NCI-H2196 treated with DMSO at 0.1 percent for 48 hours (cell line): ENCODE measurements around the gene COBL.

Experiments used
- DNase-seq: peaks from one replicate; lab custom pipeline; 2025; ENCODE audit not compliant: unreplicated experiment; lab: John Stamatoyannopoulos, UW

The COBL gene

DNA sequence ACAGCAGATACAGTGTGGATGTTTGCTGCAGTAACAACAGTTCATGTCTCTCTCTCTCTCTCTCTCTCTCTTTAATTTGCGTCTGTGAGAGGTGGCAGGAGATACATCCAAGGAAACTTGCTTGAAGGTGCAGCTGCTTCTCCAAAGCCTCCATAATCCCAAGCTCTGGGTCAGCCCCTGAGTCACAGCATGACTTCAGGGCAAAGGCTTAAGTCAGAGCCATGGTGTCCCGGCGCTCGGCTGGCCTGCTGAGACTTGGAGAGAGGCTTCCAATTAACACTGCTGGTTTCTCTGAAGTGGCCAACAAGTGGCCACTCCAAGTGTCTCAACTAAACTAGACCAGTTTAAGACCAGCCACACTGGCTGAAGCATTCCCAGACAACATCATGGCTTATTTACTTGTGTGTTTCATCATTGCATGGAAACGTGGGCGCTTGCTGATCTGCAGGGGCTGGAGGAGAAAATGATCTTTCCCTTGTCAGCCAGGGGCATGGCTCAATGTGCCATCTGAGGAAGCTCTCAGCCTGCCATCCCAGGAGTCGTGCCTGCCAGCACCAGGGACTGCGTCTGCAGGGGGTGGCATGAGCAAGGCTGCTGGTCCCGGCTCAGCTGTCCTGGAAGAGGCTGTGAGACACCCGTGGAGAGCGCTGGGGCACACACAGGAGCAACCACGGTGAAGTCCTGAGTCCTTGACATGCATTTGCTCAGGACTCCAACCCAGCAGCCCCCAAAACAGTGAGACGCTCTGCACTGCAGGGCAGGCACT lies 254.2 kb downstream of the COBL start:
- DNase-seq, result no peak

- no peak for DNase-seq
Observed at GRCh38 chr7:51060536-51060935, 256.1 kb downstream of the COBL start.

- no peak for DNase-seq
Observed at GRCh38 chr7:51059504-51060142, 257.0 kb downstream of the COBL start.

DNA sequence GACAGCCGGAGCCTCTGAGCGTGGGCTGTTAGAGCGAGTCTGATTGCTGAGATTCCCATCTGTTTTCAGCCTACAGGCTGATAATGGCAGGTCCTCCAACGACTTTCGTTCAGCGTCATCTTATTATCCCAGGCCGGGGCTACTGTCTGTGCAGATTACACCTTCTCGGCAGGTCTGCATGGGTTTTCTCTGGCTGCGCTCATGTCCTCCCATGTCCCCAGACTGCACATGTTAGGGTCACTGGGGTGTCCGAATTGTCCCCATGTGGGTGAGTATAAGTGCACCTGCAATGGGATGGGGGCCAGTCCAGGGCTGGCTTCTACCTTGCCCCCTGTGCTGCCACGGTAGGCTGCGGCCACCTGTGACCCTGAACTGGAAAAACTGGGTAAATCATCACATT lies 257.8 kb downstream of the COBL start:
- no peak for DNase-seq

DNA sequence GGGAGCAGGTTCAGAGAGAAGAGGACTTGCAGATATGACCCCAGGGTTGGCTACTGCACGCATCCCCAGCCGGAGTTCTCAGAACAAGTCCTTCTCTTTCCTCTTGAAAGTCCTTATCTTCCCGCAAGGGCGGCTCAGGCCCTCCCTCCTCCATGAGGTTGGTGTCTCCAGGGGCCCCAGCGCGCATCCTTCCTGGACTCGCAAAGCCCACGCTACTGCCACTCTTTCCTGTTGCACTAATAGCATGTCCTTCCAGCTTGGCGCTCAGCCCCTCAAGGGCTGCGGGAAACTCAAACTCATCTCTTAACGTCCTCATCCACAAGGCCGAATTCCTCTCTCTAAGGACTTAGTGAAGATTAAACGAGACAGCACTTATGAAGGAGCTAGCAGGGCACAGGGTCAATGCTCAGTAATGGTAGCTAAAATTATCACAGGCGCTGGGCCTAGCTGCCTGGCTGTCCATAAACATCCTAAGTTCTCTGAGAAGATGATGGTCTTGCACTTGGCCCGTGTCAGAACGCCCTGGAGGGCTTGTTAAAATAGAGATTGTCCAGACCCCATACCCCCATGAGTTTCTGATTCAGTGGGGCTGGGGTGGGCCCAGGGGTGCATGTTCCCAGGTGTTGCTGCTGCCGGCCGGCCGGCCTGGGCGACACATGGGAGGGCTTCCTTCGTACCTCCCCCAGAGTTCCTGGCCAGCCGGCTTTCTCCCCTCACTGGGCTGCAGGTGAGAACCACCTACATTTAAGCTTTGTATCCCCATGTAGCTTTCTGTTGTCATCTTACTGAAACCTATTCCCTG lies 261.4 kb downstream of the COBL start:
- DNase-seq, result no peak

GRCh38 chr7:51054231-51054630 lies 262.4 kb downstream of the COBL start:
- no peak for DNase-seq

GRCh38 chr7:51053160-51053925 lies 263.3 kb downstream of the COBL start:
- DNase-seq, result no peak

GRCh38 chr7:51046482-51046881 lies 270.1 kb downstream of the COBL start:
- DNase-seq, result no peak

GRCh38 chr7:51046103-51046466 lies 270.5 kb downstream of the COBL start:
- no peak for DNase-seq

GRCh38 chr7:51045319-51046102 lies 271.1 kb downstream of the COBL start:
- DNase-seq, result no peak

DNA sequence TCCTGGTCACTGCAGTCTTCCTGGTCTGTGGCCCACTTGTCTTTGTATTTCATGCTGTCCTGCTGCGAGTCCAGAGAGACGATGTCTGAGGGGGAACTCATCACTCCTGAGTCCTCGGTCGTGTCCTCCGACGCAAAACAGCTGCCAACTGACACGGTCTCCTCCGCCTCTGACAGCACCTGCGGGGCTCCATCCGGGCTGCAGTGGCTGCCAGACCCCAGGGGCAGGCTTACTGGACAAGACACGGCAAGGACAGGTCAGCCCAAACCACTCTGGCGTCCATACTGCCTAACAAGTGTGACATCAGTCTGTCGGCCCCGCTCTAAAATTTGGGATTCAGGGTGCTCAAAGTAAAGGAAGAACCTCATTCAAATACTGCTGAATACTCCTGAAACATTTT lies 273.1 kb downstream of the COBL start:
- no peak for DNase-seq

- DNase-seq, result no peak
Observed at GRCh38 chr7:51040787-51041186, 275.8 kb downstream of the COBL start.

GRCh38 chr7:51038573-51038972 lies 278.0 kb downstream of the COBL start:
- no peak for DNase-seq

- DNase-seq, result no peak
Observed at GRCh38 chr7:51035716-51036115, 280.9 kb downstream of the COBL start.

DNA sequence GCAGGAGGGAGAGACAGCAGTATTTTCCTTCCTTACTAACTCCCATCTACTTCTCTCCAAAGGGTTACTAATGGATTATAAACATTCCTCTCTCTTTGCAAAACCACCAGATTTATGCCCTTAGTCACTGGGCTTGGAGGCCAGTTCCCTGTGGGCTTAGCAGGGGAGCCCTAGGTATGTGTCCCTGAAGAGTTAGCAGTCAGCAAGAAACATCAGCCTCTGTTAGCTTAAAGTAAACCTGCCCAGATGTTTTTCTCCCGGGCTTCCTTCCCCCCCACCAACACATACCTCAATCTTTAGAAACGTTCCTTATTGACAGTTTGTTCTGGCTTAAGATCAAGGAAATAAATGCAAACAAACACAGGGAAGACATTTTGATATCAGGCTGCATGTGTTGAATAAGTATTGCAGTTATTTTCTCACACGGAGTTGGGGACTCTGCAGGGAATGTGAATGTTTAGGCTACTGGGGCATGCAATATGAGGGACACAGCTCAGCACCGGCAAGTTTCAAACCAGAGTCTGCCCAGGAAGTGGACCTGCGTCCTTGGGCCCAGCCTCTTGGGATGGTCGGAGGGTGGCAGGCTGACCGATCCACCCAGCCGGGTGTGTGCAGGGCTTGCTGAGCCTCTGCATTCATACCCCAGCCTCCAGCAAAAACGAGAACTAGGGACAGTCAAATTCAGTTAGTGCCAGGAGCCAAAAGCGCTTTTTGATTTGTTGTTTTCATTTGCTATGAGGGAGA lies 281.9 kb downstream of the COBL start:
- no peak for DNase-seq

DNA sequence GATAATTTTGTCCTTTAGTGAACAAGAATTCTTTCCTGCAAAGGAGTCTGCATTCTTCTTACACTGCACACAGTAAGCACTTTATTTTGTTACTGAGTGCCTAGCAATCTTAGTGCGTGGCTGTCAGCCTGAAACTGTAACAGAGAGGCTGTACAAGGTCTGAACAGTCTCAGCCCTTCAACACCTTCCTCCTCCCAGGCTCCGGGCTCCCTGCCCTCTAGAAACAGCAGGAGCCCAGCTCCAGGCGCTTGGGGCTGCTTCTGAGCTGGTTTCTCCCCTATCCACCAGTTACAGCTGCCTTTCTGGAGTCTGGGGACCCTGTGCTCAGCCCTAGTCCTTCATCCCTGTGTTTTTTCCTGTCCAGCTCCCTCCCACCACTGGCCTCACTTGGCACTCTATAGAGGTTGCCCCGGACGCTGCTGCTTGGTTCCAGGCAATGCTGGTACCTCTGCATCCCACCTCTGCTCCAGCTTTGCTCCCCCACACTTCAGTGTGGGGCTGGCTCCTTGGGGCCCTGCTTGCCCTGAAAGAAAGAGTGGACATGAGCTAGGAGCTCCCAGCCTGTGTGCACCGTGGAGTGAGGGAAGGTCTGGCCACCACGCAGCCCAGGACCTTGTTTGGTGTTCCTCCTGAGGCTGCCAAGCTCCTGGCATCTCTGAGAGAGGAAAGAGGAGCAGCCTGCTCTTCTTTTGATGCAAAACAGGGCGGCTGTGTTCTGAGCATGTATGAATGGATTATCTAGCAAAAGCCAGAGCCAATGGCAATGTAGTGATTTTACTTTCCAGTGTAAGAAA lies 282.7 kb downstream of the COBL start:
- no peak for DNase-seq

- no peak for DNase-seq
Observed at GRCh38 chr7:51031791-51032515, 284.7 kb downstream of the COBL start.

- no peak for DNase-seq
Observed at GRCh38 chr7:51031216-51031615, 285.4 kb downstream of the COBL start.
